Fibroblast of pulmonary artery (primary cell): Measurements from ENCODE around the gene L3MBTL3.

ENCODE experiments used
- DNase-seq: peaks from one replicate; pipeline ENCODE4 v3.0.0-alpha.2; 2010; ENCODE audit warnings: low read depth
- H3K4me3 ChIP-seq: replicated peaks from 2 replicates; pipeline ENCODE4 v1.5.1; 2011; ENCODE audit warnings: low read depth, mild to moderate bottlenecking, control low read depth, low read length, moderate library complexity
- CTCF ChIP-seq: IDR thresholded peaks from 2 replicates; pipeline ENCODE4 v1.5.1; 2011; ENCODE audit warnings: mild to moderate bottlenecking, control low read depth, low read length, inconsistent platforms; ENCODE audit errors: missing control alignments

L3MBTL3 gene

GRCh38 chr6:130037207-130037811, 18.9 kb downstream of the L3MBTL3 start:
- H3K4me3 ChIP-seq: no peak overlapping the region
- DNase-seq: peak; percentile 23
- TF ChIP-seq CTCF: peak; percentile 49

- no peak for DNase-seq
- H3K4me3 ChIP-seq: no peak overlapping the region
- TF ChIP-seq CTCF: no peak
Measured at GRCh38 chr6:130041594-130041993, 23.2 kb downstream of the L3MBTL3 start.

GRCh38 chr6:130043344-130043743, 25.0 kb downstream of the L3MBTL3 start:
- TF ChIP-seq CTCF: no peak
- no peak overlapping the region for H3K4me3 ChIP-seq
- DNase-seq: no peak

GRCh38 chr6:130045622-130046021, 27.2 kb downstream of the L3MBTL3 start:
- H3K4me3 ChIP-seq: no peak overlapping the region
- no peak for TF ChIP-seq CTCF
- no peak for DNase-seq

GRCh38 chr6:130046671-130047070, 28.3 kb downstream of the L3MBTL3 start:
- H3K4me3 ChIP-seq: no peak overlapping the region
- peak; percentile 14 for DNase-seq
- TF ChIP-seq CTCF: no peak

GRCh38 chr6:130047088-130047995, 29.0 kb downstream of the L3MBTL3 start:
- H3K4me3 ChIP-seq: no peak overlapping the region

More at GRCh38 chr6:130047088-130047995, 29.0 kb downstream of the L3MBTL3 start:
- TF ChIP-seq CTCF: no peak
- DNase-seq: no peak
